Parathyroid adenoma (tissue), 2 donors: ENCODE results near the gene NUP188.

Experiments
- H2AFZ ChIP-seq: fragments of 300-600 bp; sonication (generic); one replicate; pipeline ENCODE4 v1.7.0; 2017; ENCODE audit warnings: antibody characterized with exemption, mild to moderate bottlenecking
- H3K27ac ChIP-seq: fragments of 300-600 bp; sonication (generic); one replicate; pipeline ENCODE4 v1.7.0; 2017
- H3K27me3 ChIP-seq: fragments of 300-600 bp; sonication (generic); one replicate; pipeline ENCODE4 v1.7.0; 2017; ENCODE audit warnings: low read length; ENCODE audit not compliant: control insufficient read depth, insufficient read depth
- H3K36me3 ChIP-seq: fragments of 300-600 bp; sonication (generic); one replicate; pipeline ENCODE4 v1.7.0; 2017; ENCODE audit warnings: low read length; ENCODE audit not compliant: control insufficient read depth, insufficient read depth
- H3K4me1 ChIP-seq: fragments of 300-600 bp; sonication (generic); one replicate; pipeline ENCODE4 v1.7.0; 2017; ENCODE audit warnings: control low read depth
- H3K4me2 ChIP-seq: fragments of 300-600 bp; sonication (generic); one replicate; pipeline ENCODE4 v1.7.0; 2017; ENCODE audit warnings: low read length
- H3K4me3 ChIP-seq: fragments of 300-600 bp; sonication (generic); one replicate; pipeline ENCODE4 v1.7.0; 2017; ENCODE audit warnings: low read depth, low read length
- H3K79me2 ChIP-seq: fragments of 300-600 bp; sonication (generic); one replicate; pipeline ENCODE4 v1.7.0; 2017; ENCODE audit warnings: control low read depth
- H3K9ac ChIP-seq: fragments of 300-600 bp; sonication (generic); one replicate; pipeline ENCODE4 v1.7.0; 2017; ENCODE audit warnings: mild to moderate bottlenecking
- H3K9me3 ChIP-seq: fragments of 300-600 bp; sonication (generic); one replicate; pipeline ENCODE4 v1.7.0; 2017; ENCODE audit warnings: low read length; ENCODE audit not compliant: control insufficient read depth
- TF ChIP-seq, protein P1 (sequence below): fragments of 300-600 bp; sonication (generic); IDR thresholded peaks from one replicate; pipeline ENCODE4 v1.7.0; 2017; ENCODE audit warnings: antibody characterized with exemption, mild to moderate bottlenecking
- donor health status: primary hyperparathyroidism.

The NUP188 gene

DNA sequence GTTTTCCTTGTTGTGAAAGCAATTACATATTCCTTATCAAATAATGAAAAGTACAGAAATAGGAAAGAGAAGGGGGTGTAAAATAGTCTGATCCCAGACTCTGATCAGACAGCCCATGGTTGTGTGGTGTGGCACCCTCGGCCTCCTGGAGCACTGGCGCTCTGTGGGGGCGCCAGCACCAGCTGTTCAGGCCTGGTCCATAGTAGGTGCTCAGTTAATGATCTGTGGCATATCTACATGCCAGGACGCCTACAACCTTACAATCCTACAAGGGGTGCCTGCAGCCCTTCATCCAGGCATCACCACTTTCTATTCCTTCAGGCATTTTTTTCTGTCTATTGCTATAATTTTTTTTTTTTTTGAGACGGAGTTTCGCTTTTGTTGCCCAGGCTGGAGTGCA is 105.5 kb downstream of the NUP188 start:
- no peaks in the 10 kb centered on the region for H3K27me3 ChIP-seq
- peak overlapping the region; percentile 42 for H3K4me2 ChIP-seq
- H2AFZ ChIP-seq = no peak overlapping the region
- H3K9ac ChIP-seq = no peak overlapping the region
- TF ChIP-seq, protein P1, sequence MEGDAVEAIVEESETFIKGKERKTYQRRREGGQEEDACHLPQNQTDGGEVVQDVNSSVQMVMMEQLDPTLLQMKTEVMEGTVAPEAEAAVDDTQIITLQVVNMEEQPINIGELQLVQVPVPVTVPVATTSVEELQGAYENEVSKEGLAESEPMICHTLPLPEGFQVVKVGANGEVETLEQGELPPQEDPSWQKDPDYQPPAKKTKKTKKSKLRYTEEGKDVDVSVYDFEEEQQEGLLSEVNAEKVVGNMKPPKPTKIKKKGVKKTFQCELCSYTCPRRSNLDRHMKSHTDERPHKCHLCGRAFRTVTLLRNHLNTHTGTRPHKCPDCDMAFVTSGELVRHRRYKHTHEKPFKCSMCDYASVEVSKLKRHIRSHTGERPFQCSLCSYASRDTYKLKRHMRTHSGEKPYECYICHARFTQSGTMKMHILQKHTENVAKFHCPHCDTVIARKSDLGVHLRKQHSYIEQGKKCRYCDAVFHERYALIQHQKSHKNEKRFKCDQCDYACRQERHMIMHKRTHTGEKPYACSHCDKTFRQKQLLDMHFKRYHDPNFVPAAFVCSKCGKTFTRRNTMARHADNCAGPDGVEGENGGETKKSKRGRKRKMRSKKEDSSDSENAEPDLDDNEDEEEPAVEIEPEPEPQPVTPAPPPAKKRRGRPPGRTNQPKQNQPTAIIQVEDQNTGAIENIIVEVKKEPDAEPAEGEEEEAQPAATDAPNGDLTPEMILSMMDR = no peak
- H3K27ac ChIP-seq = no peak overlapping the region
- H3K79me2 ChIP-seq = no peaks in the 10 kb centered on the region
- no peaks in the 10 kb centered on the region for H3K36me3 ChIP-seq
- H3K4me3 ChIP-seq = no peak overlapping the region
- no peaks in the 10 kb centered on the region for H3K4me1 ChIP-seq
- no peaks in the 10 kb centered on the region for H3K9me3 ChIP-seq

DNA sequence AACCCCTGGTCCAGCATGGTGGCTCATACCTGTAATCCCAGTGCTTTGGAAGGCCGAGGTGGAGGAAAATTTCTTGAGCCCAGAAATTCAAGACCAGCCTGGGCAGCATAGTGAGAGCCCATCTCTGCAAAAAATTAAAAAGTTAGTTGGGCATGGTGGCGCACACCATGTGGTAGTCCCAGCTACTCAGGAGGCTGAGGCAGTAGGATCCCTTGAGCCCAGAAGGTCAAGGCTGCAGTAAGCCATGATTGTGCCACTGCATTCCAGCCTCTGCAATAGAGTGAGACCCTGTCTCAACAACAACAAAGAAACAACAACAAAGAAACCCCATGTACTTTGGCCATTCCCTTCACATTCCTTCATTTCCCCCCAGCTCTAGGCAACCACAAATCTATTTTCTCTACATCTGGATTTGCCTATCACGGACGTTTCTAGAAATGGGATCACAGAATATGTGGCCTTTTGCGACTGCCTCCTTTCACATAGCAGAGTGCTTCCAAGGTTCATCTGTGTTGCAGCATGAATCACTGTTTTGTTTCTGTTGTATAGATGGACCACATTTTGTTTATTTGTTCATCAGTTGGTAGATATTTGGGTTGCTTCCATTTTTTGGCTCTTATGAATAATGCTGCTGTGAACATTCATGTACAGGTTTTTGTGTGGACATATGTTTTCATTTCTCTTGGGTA is 106.8 kb downstream of the NUP188 start:
- Histone ChIP-seq H2AFZ (no peak overlapping the region), H3K27ac (no peak overlapping the region), H3K36me3 (no peaks in the 10 kb centered on the region), H3K27me3 (no peaks in the 10 kb centered on the region), H3K79me2 (no peaks in the 10 kb centered on the region), H3K9me3 (no peaks in the 10 kb centered on the region), H3K4me2 (no peak overlapping the region), H3K4me1 (no peaks in the 10 kb centered on the region), H3K9ac (no peak overlapping the region), H3K4me3 (no peak overlapping the region)
- TF ChIP-seq, protein P1 = no peak
